ENCODE data around the gene MLLT3.

Gene MLLT3

GRCh38 chr9:20630241-20630943 lies 8.1 kb upstream of the MLLT3 start:
- TF ChIP-seq CTCF (IDR thresholded peaks at IDR 0.05; ENCODE audit: borderline replicate concordance, insufficient read depth, low read depth, low read length), result no peak
- no peak overlapping the region for H3K4me3 ChIP-seq (ENCODE audit: low read depth, low read length)

- no peak for TF ChIP-seq CTCF (IDR thresholded peaks at IDR 0.05; ENCODE audit: borderline replicate concordance, insufficient read depth, low read depth, low read length)
Measured at GRCh38 chr9:20625003-20625349, 2.7 kb upstream of the MLLT3 start.

GRCh38 chr9:20624201-20625002 lies 2.1 kb upstream of the MLLT3 start:
- peak overlapping the region; percentile 91 for H3K4me3 ChIP-seq (ENCODE audit: low read depth, low read length)
- TF ChIP-seq CTCF (IDR thresholded peaks at IDR 0.05; ENCODE audit: borderline replicate concordance, insufficient read depth, low read depth, low read length), result peak; percentile 60; the same call in 1 of the 2 replicates

More at GRCh38 chr9:20625003-20625349, 2.7 kb upstream of the MLLT3 start:
- H3K4me3 ChIP-seq (ENCODE audit: low read depth, low read length), result no peak overlapping the region

GRCh38 chr9:20623748-20624124 lies 1.4 kb upstream of the MLLT3 start:
- peak overlapping the region; percentile 91 for H3K4me3 ChIP-seq (ENCODE audit: low read depth, low read length)
- no peak for TF ChIP-seq CTCF (IDR thresholded peaks at IDR 0.05; ENCODE audit: borderline replicate concordance, insufficient read depth, low read depth, low read length)

- H3K4me3 ChIP-seq (ENCODE audit: low read depth, low read length), result peak overlapping the region; percentile 91
- no peak for TF ChIP-seq CTCF (IDR thresholded peaks at IDR 0.05; ENCODE audit: borderline replicate concordance, insufficient read depth, low read depth, low read length)
Measured at GRCh38 chr9:20623021-20623747, 885 bp upstream of the MLLT3 start.

GRCh38 chr9:20621471-20622329 lies 599 bp downstream of the MLLT3 start:
- TF ChIP-seq CTCF (IDR thresholded peaks at IDR 0.05; ENCODE audit: borderline replicate concordance, insufficient read depth, low read depth, low read length), result no peak
- peak overlapping the region; percentile 91 for H3K4me3 ChIP-seq (ENCODE audit: low read depth, low read length)
